Esophagus squamous epithelium (tissue), 5 donors: ENCODE data around the gene MAGEC2. TPM values are rescaled to one million over a fixed set of nuclear protein-coding genes. Genes with fewer than 3 reads are reported as not detected.

ENCODE experiments used
- DNase-seq: peaks from one replicate; lab custom pipeline; 2025; lab: John Stamatoyannopoulos, UW
- H3K27ac ChIP-seq, 4 donors: fragments of 200-600 bp; sonication (generic); one replicate each; pipeline ENCODE4 v1.5.1; 2016 to 2019; ENCODE audit warnings: mild to moderate bottlenecking in 1 of 4
- H3K27me3 ChIP-seq, 4 donors: fragments of 200-600 bp; sonication (generic); 1 replicate in 3 of 4; 2 replicates in 1 of 4; pipeline versions ENCODE4 v1.5.1 to v1.6.0; 2017 to 2021; ENCODE audit warnings: antibody characterized with exemption in 1 of 4
- H3K36me3 ChIP-seq, 3 donors: fragments of 200-600 bp; sonication (generic); one replicate each; pipeline ENCODE4 v1.5.1; 2016 to 2019
- H3K4me1 ChIP-seq, 3 donors: fragments of 200-600 bp; sonication (generic); one replicate each; pipeline ENCODE4 v1.5.1; 2017 to 2019
- H3K4me3 ChIP-seq, 4 donors: fragments of 200-600 bp; sonication (generic); 1 replicate in 3 of 4; 2 replicates in 1 of 4; pipeline ENCODE4 v1.5.1; 2016 to 2019; ENCODE audit warnings: mild to moderate bottlenecking in 2 of 4, moderate library complexity in 1 of 4
- H3K9me3 ChIP-seq, 3 donors: fragments of 200-600 bp; sonication (generic); one replicate each; pipeline ENCODE4 v1.5.1; 2016 to 2019
- POLR2A ChIP-seq, 4 donors: fragments of 450-650 bp; IDR thresholded peaks; one replicate each; pipeline ENCODE4 v1.6.1; 2017; ENCODE audit warnings: antibody characterized with exemption in 4 of 4, mild to moderate bottlenecking in 4 of 4, moderate library complexity in 3 of 4
- WGBS, 2 donors: methylation state at CpG; one replicate each; pipeline ENCODE4 v1.1.5; 2018; 5-methylcytosine and 5-hydroxymethylcytosine counted together
- intact Hi-C: fragments of 100-400 bp; cut with DNase I; formaldehyde crosslinking; loops from one replicate; pipeline ENCODE4 v1.15.0; 2022
- total RNA-seq, 4 donors: library from RNA; depleted of rRNA; stranded (reverse); fragments of >200 nt; gene quantifications; one replicate each; pipeline ENCODE4 v1.1.0, GENCODE V29; 2016
- TF ChIP-seq, protein P1 (sequence below), 6 experiments: fragments of 450-650 bp in 4 of 6; fragments of 200-600 bp in 2 of 6; sonication (generic) in 2 of 6; IDR thresholded peaks; one replicate each; pipeline ENCODE4 v1.5.1; 2016 to 2019; ENCODE audit warnings: antibody characterized with exemption in 6 of 6, mild to moderate bottlenecking in 4 of 6, moderate library complexity in 4 of 6
- donor health status: DM: yes; HTN: yes; CAD: no.

Gene MAGEC2, protein sequence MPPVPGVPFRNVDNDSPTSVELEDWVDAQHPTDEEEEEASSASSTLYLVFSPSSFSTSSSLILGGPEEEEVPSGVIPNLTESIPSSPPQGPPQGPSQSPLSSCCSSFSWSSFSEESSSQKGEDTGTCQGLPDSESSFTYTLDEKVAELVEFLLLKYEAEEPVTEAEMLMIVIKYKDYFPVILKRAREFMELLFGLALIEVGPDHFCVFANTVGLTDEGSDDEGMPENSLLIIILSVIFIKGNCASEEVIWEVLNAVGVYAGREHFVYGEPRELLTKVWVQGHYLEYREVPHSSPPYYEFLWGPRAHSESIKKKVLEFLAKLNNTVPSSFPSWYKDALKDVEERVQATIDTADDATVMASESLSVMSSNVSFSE
- total RNA-seq = not detected

DNA sequence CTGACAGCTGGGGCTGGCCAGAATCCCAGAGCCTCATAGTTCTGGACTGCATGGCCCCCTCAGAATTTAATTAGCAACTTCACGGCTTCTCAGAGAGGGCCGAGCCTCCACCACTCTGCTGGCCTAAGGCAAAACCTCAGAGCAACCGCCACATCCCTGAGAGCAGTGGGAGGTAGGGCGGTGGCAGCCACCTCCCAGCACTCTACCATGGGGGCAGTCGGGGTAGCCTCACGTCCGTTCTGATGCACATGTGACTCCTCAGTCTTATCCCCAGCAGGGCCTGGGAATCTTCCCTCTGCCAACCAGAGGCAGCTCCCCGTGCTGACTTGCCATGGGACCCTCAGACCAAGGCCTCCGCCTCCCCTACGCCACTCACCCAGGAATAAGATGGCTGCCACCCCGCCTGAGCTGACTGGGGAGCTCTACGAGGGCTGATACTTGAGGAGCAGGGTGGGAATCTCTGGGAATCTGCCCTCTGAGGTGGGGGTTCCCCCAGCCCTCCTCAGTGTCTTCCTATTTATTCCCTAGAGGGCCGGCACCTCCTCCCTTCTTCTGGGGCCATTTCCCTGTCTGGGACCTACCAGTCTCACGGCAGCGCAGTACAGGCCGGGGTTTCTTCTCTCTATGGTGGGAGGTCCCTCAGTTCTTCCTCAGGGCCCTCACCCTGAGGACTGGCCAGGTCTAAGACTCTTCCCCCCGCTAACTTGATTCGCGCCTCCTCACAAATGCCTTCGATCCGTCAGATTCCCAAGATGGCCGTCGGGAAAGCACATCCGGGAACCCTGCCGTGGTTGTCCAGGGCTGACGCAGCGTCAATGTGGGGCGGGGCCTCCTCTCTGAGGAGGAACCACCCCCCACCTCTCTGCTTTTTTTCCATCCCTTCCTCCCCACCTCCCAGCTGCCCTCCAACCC lies at the start of gene MAGEC2:
TSS of gene MAGEC2 (minus strand) at position 769 of the 912 bp plus-strand sequence. CDS start 1,303 bp downstream, outside the sequence.
- no peaks in the 10 kb centered on the region for H3K9me3 ChIP-seq
- intact Hi-C loops = no loop called here
- H3K4me1 ChIP-seq = no peaks in the 10 kb centered on the region
- H3K27me3 ChIP-seq = no peaks in the 10 kb centered on the region
- WGBS, 2 donors = 90 to 95% methylated on average over 12 to 19 of the region's 28 CpGs
- H3K36me3 ChIP-seq = no peaks in the 10 kb centered on the region
- no peak within 1 kb of the TSS for H3K27ac ChIP-seq
- no peak for DNase-seq
- no peak within 1 kb of the TSS for H3K4me3 ChIP-seq
- no peak for TF ChIP-seq POLR2A (IDR thresholded peaks at IDR 0.05)
- TF ChIP-seq, protein P1, sequence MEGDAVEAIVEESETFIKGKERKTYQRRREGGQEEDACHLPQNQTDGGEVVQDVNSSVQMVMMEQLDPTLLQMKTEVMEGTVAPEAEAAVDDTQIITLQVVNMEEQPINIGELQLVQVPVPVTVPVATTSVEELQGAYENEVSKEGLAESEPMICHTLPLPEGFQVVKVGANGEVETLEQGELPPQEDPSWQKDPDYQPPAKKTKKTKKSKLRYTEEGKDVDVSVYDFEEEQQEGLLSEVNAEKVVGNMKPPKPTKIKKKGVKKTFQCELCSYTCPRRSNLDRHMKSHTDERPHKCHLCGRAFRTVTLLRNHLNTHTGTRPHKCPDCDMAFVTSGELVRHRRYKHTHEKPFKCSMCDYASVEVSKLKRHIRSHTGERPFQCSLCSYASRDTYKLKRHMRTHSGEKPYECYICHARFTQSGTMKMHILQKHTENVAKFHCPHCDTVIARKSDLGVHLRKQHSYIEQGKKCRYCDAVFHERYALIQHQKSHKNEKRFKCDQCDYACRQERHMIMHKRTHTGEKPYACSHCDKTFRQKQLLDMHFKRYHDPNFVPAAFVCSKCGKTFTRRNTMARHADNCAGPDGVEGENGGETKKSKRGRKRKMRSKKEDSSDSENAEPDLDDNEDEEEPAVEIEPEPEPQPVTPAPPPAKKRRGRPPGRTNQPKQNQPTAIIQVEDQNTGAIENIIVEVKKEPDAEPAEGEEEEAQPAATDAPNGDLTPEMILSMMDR (IDR thresholded peaks at IDR 0.05) = no peak

GRCh38 chrX:142251680-142252079 lies 46.6 kb upstream of the MAGEC2 start:
- Histone ChIP-seq H3K9me3 (no peaks in the 10 kb centered on the region), H3K4me1 (no peaks in the 10 kb centered on the region), H3K36me3 (no peaks in the 10 kb centered on the region), H3K27ac (peak overlapping the region; percentile 64 to 79 (median 75)), H3K4me3 (no peak overlapping the region), H3K27me3 (no peaks in the 10 kb centered on the region)
- 44 to 61% methylated on average over 4 of the region's 4 CpGs for WGBS, 2 donors
- intact Hi-C loops = no loop called here
- no peak for TF ChIP-seq POLR2A (IDR thresholded peaks at IDR 0.05)
- TF ChIP-seq, protein P1 (IDR thresholded peaks at IDR 0.05) = no peak
- no peak for DNase-seq

DNA sequence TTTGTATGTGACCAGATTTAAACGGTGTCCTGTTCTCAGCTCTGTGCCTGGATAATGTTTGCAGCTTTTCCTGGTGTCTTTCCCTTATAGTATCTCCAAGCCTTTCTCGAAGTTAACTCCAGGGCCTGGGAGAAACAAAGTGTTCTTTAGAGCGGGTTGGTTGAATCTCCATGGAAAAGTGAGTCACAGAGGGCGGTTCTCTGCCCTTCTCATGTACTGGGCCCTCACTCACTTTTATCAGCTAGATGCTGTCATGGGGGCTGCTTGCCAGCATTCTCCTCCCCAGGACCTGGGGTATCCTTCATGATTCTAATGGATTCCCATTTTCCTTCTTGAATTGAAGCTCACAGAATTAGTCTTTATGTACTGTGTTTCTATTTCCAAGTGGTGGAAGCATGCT lies 46.1 kb upstream of the MAGEC2 start:
- DNase-seq = no peak
- no peak for TF ChIP-seq POLR2A (IDR thresholded peaks at IDR 0.05)
- TF ChIP-seq, protein P1 (IDR thresholded peaks at IDR 0.05) = no peak
- Histone ChIP-seq H3K36me3 (no peaks in the 10 kb centered on the region), H3K4me1 (no peaks in the 10 kb centered on the region), H3K9me3 (no peaks in the 10 kb centered on the region), H3K4me3 (no peak overlapping the region), H3K27ac (peak overlapping the region; percentile 64 to 79 (median 75)), H3K27me3 (no peaks in the 10 kb centered on the region)
- 62 to 67% methylated on average over 3 to 4 of the region's 4 CpGs for WGBS, 2 donors
- intact Hi-C loops = no loop called here

- intact Hi-C loops = no loop called here
- no peak overlapping the region for H3K4me3 ChIP-seq
- H3K9me3 ChIP-seq = no peaks in the 10 kb centered on the region
- H3K27me3 ChIP-seq = no peaks in the 10 kb centered on the region
- H3K27ac ChIP-seq = peak overlapping the region; percentile 64 to 79 (median 75)
- H3K4me1 ChIP-seq = no peaks in the 10 kb centered on the region
- DNase-seq = no peak
- 43 to 100% methylated on average over 1 of the region's 4 CpGs for WGBS, 2 donors
- no peaks in the 10 kb centered on the region for H3K36me3 ChIP-seq
- no peak for TF ChIP-seq POLR2A (IDR thresholded peaks at IDR 0.05)
- TF ChIP-seq, protein P1 (IDR thresholded peaks at IDR 0.05) = no peak
These were observed 45.4 kb upstream of the MAGEC2 start for GRCh38 chrX:142250502-142250901.
